ENCODE data around the gene PHF3. TPM values are rescaled to one million over a fixed set of nuclear protein-coding genes. Genes with fewer than 3 reads are reported as not detected.

The PHF3 gene
- total RNA-seq, 4 donors from 2014 or later: 60.0 to 98.1 (median 79.8) TPM

- H3K4me1 ChIP-seq: peaks cover 0 to 15% (median 0%) of the 10 kb centered on the region in 3 donors
- peak overlapping the region in 1 of 2 donors; percentile 51 for H3K4me3 ChIP-seq
- TF ChIP-seq EP300 (IDR thresholded peaks at IDR 0.05): no peak
- no peak for TF ChIP-seq CTCF (IDR thresholded peaks at IDR 0.05)
- TF ChIP-seq POLR2A (IDR thresholded peaks at IDR 0.05): no peak
- no peak for TF ChIP-seq POLR2AphosphoS5 (IDR thresholded peaks at IDR 0.05)
- no peaks in the 10 kb centered on the region for H3K27me3 ChIP-seq
- ATAC-seq: no peak
- no peaks in the 10 kb centered on the region for H3K36me3 ChIP-seq
- no peak overlapping the region for H3K27ac ChIP-seq
- WGBS, 2 donors (ENCODE audit: low coverage in 1 of 2): 52 to 53% methylated on average over 6 of the region's 6 CpGs
- H3K9me3 ChIP-seq: no peaks in the 10 kb centered on the region
Observed at GRCh38 chr6:63597141-63598048, 38.2 kb upstream of the PHF3 start.

DNA sequence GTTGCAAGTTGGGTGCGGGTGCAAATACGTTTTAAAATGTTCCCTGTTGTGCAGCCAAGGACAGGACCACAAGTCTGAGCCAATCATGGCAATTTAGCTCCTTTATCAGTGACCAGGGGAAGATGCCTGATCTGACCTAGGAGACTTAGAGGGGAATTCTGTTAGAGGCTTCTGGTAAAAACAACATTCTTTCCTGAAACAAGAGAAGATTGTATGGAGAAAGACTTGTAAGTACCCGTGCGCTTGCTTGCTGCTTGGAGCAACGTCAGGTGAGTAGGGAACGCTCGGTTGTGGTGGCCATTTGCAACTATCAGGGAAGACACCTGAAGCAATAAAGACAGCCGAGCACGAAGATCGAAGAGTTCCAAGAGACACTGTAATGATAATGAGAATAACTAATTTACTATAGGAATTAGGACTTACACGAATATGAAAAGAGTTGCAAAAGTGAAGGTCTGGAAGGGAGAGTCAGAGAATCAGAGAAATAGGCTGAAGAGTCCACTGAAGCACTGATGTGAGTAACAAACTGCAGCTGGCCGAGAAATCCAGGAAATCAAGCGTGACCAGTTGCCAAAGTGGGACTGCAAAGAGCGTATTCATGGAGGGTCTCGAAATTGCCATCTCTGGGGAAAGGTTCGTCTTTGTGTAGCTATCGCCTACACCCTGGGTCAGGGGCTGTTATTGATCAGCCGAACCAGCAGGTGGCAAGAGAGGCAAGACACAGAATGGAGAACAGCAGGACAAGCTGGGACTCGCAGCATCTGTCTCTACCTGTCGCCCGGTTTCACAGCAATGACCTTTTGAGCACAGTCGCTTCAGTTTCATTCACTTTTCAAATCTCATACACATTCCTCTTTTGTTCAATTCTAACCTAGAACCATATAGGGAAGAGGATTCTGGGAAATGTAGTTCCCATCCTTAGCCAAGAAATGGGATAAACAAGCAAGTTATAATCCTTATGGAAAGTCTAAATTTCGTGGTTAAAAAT, 37.3 kb upstream of the PHF3 start:
- no peak for TF ChIP-seq POLR2AphosphoS5 (IDR thresholded peaks at IDR 0.05)
- peak; percentile 75 to 93 (median 78) for TF ChIP-seq CTCF (IDR thresholded peaks at IDR 0.05)
- Histone ChIP-seq H3K36me3 (no peaks in the 10 kb centered on the region), H3K9me3 (no peaks in the 10 kb centered on the region), H3K27me3 (no peaks in the 10 kb centered on the region), H3K27ac (no peak overlapping the region), H3K4me1 (peaks cover 0 to 15% (median 0%) of the 10 kb centered on the region in 3 donors), H3K4me3 (peak overlapping the region; percentile 23 to 51)
- WGBS, 2 donors (ENCODE audit: low coverage in 1 of 2): 1 to 7% methylated on average over 19 to 22 of the region's 23 CpGs
- peak; percentile 82 for ATAC-seq

DNA sequence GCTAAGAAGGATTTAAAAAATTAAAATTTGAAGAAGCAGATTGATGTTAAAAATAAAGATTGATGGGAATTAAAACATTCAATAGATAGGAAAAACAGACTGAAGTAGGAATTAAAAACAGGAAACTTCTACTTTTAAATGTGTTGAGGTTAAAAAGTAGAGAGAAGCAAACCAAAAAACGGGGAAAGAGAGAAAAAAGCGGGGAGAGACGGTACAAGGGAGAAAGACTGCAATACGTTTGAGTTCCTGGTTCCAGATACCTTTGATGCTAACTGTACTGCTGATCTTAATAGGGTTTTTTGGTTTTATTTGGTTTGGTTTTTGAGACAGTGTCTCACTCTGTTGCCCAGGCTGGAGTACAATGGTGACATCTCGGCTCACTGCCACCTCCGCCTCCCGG, 36.4 kb upstream of the PHF3 start:
- Histone ChIP-seq H3K4me3 (no peak overlapping the region), H3K27ac (no peak overlapping the region), H3K36me3 (no peaks in the 10 kb centered on the region), H3K27me3 (no peaks in the 10 kb centered on the region), H3K4me1 (peaks cover 0 to 15% (median 0%) of the 10 kb centered on the region in 3 donors), H3K9me3 (no peaks in the 10 kb centered on the region)
- no peak for ATAC-seq
- TF ChIP-seq POLR2A (IDR thresholded peaks at IDR 0.05) (no peak), CTCF (IDR thresholded peaks at IDR 0.05) (no peak), EP300 (IDR thresholded peaks at IDR 0.05) (no peak), POLR2AphosphoS5 (IDR thresholded peaks at IDR 0.05) (no peak)
- WGBS, 2 donors (ENCODE audit: low coverage in 1 of 2): 80 to 88% methylated on average over 7 of the region's 7 CpGs

GRCh38 chr6:63600136-63600535, 35.5 kb upstream of the PHF3 start:
- no peak for TF ChIP-seq CTCF (IDR thresholded peaks at IDR 0.05)
- no peak for TF ChIP-seq POLR2AphosphoS5 (IDR thresholded peaks at IDR 0.05)
- no peak for TF ChIP-seq POLR2A (IDR thresholded peaks at IDR 0.05)
- no peak for TF ChIP-seq EP300 (IDR thresholded peaks at IDR 0.05)
- ATAC-seq: no peak
- peaks cover 0 to 15% (median 0%) of the 10 kb centered on the region in 3 donors for H3K4me1 ChIP-seq
- H3K9me3 ChIP-seq: no peaks in the 10 kb centered on the region
- no peak overlapping the region for H3K27ac ChIP-seq
- no peak overlapping the region for H3K4me3 ChIP-seq
- WGBS, 2 donors (ENCODE audit: low coverage in 1 of 2): 53 to 78% methylated on average over 4 to 6 of the region's 6 CpGs
- no peaks in the 10 kb centered on the region for H3K36me3 ChIP-seq
- H3K27me3 ChIP-seq: no peaks in the 10 kb centered on the region

All from gastroesophageal sphincter (tissue), 4 donors.